Heart left ventricle (tissue), 13 donors: Measurements from ENCODE around the gene OR52A5.

ENCODE experiments used
- POLR2A ChIP-seq, 2 donors: fragments of 450-650 bp; IDR thresholded peaks; one replicate each; pipeline ENCODE4 v1.6.1; 2017; ENCODE audit warnings: antibody characterized with exemption in 2 of 2, mild to moderate bottlenecking in 2 of 2, moderate library complexity in 2 of 2
- TF ChIP-seq, protein P1 (sequence below), 12 donors: fragments of 200-600 bp; sonication (generic) in 4 of 12; IDR thresholded peaks; one replicate each; pipeline versions ENCODE4 v1.5.0 to v1.8.0; 2018 to 2022; ENCODE audit warnings: antibody characterized with exemption in 12 of 12, mild to moderate bottlenecking in 5 of 12
- donor health status: ischemic (EF 13 %, LVEDD 7.1; RV severe dilation, severe dysfunction).
- donor health status: DM: no; HTN: yes; CAD: no.
- donor health status: DM: no; HTN: no; CAD: no.
- donor health status: ischemic (EF 25% LVEDD 6.9; RV normal size, moderate dysfunction).
- donor health status: ischemic (EF 25% LVEDD 5.7; RV mildly dilated, moderate dysfunction).
- donor health status: ischemic (EF 35%, LVEDD 5.7; RV mildly dilated, moderate dysfunction).
- donor health status: nonischemic (EF 11% LVEDD 7.7; RV severe dilation, severe dysfunction).
- donor health status: DM: yes; HTN: yes; CAD: no.
- donor health status: PGD.
- donor health status: ischemic (EF 29% LVEDD 5.4; RV normal size, mild dysfunction).
- donor health status: nonischemic (EF 23%, LVEDD 6.1; RV moderate dilation, normal function).

DNA sequence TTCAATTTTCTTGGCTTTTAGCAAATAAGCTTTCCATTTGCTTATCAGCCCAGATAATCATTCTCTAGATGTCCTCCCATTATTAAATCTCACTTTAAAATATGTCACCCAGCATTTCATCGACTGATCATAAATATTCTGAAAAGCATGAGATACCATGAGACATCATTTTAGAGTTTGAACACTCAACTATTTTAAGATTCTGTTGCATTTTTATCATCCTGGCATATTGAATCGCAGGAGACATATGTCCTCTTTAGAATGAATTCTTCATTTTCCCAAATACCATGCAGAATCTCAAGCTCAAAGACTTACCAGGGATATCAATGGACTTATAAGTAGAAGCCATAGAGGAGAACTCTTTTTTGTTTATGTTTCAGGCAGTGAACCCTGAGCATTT, at the start of gene OR52A5:
- TF ChIP-seq, protein P1, sequence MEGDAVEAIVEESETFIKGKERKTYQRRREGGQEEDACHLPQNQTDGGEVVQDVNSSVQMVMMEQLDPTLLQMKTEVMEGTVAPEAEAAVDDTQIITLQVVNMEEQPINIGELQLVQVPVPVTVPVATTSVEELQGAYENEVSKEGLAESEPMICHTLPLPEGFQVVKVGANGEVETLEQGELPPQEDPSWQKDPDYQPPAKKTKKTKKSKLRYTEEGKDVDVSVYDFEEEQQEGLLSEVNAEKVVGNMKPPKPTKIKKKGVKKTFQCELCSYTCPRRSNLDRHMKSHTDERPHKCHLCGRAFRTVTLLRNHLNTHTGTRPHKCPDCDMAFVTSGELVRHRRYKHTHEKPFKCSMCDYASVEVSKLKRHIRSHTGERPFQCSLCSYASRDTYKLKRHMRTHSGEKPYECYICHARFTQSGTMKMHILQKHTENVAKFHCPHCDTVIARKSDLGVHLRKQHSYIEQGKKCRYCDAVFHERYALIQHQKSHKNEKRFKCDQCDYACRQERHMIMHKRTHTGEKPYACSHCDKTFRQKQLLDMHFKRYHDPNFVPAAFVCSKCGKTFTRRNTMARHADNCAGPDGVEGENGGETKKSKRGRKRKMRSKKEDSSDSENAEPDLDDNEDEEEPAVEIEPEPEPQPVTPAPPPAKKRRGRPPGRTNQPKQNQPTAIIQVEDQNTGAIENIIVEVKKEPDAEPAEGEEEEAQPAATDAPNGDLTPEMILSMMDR (IDR thresholded peaks at IDR 0.05) = no peak
- TF ChIP-seq POLR2A (IDR thresholded peaks at IDR 0.05) = no peak
